HG02678 (cell line): Measurements from ENCODE around the gene PRR20G.

Source experiments
- ATAC-seq: cut with Tn5 transposase; IDR thresholded peaks from one replicate; pipeline ENCODE4 v1.9.1; 2021; ENCODE audit warnings: mild to moderate bottlenecking, moderate library complexity; ENCODE audit not compliant: unreplicated experiment

Gene PRR20G

DNA sequence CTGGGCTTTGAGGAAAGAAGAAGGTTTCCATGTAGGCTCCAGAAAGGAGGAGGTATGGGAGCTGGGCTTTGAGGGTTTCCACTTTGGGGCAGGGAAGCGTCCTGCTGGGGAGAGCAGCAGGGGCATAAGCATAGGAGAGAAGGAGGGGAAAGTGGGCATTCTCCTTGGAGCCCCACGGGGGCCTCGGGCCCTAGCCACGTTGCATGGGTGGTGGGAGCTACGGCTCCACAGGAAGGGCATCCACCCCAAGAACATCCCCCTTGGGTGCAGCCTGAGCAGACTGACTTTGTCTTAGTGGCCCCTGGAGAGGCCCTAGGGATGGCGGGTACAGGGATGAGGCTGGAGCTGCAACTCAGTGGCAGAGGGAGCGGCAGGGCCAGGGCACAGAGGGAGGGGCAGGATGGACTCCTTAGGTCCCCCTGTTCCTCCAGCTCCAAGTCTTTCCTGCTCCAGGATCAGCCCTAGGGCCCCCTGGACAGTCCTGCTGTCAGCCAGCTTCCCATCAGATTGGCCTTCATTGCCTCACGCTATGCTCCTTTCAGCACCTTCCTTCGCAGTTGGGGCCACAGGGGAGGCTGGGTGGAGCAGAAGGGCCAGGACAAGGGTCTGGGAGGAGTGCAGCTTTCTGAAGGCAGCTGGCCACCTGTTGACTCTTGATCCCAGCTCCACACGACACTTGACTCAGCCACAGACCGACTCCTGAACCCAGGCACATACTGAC, 22.9 kb downstream of the PRR20G start:
- no peak for ATAC-seq

DNA sequence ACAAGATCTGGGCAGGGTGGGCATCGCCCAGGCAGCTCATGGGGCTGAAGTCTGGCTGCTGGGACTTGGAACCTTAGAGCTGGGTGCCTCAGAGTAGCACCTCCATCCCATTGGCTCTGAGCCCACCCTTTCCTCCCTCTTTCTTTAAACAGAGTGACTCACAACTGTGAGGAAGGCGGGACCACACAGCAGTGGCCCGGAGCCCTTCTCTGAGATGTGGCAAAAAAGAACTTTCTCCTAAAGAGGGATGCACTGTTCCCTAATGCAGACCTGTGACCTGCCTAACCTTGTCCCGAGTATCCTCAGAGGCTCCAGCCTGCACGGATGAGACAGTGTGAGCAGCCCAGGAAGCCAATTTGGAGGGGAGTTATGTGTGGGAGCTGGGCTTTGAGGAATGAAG, 23.6 kb downstream of the PRR20G start:
- no peak for ATAC-seq

DNA sequence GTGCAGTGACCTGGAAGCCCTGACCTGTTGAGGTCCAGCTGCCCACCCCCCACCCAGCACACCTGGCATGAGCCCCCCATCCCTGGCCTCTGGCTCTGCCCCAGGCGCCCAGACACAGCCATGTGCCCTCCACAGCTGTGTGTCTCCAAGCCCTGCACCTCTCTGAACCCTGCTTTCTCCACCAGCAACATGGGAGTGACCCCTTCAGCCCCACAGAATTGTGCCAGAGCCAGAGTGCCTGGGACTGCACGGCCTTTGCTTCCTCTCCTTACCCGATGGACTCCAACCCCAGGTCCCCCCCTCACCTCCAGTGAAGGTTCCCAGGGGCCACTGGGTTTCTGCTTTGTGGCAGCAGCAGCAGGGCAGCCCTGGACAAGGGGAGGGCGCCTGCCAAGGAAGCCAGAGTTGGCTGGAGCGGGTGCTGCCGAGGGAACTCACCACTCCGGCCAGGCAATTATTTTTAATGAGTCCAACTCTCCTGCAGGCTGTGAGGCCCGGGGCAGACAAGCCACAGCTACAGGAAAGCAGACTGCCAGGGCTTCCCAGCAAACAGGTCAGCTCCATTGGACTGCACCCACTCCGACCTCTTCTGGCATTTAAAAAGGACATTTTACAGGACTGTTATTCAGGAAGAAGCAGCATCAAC, 24.1 kb downstream of the PRR20G start:
- no peak for ATAC-seq

DNA sequence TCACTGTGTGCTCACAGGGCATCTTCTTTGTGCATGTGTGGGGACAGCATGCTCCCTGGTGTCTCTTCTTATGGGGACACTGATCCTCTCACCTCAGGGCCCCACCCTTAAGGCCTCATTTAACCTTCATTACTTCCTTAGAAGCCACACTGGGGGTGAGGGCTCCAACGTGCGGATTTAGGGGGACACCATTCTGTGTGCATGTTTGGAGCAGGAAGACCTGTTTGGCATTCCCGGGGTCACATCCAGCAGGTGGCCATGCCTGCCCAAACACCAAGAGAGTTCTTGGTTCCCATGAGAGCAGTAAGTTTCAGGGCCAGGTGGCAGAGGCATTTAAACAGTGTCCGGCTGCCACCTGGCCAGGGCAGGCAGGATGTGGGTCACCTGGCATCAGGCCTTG, 24.8 kb downstream of the PRR20G start:
- ATAC-seq: no peak

DNA sequence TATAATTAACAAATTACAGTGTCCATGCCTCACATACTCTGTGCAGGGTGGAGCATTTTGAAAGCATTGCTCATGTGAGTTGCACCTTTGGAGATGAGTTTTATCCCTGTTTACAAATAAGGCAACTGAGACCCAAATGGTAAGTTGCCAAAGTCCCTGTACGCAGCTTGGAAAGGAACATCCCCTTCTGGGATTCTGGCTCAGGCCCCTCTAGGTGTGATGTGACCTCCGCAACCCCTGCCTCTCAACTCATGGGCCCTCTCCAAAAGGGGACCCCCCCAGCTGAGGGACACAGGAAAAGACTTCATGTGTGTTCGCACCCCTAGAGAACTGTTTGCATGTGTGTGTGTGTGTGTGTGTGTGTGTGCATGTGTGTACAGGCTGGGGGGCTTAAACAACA, 25.3 kb downstream of the PRR20G start:
- ATAC-seq: no peak

DNA sequence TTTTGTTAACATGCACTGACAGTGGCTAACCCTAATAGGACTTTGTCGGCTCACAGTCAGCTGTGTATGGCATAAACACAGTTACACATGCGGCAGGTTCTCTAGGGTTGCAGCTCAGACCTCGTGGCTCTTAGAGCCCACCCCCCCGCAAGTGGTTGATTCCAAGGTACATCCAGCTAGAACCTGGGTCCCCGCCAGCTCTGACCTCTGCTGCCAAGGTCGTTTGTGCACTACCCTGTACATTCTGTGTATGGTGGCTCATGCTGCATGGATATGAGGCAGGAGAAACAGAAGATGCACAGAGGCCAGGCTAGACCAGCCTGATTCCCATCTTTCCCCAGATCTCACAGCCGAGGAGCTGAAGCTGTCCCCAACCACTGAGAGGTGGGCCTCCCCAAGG, 25.9 kb downstream of the PRR20G start:
- ATAC-seq: no peak

DNA sequence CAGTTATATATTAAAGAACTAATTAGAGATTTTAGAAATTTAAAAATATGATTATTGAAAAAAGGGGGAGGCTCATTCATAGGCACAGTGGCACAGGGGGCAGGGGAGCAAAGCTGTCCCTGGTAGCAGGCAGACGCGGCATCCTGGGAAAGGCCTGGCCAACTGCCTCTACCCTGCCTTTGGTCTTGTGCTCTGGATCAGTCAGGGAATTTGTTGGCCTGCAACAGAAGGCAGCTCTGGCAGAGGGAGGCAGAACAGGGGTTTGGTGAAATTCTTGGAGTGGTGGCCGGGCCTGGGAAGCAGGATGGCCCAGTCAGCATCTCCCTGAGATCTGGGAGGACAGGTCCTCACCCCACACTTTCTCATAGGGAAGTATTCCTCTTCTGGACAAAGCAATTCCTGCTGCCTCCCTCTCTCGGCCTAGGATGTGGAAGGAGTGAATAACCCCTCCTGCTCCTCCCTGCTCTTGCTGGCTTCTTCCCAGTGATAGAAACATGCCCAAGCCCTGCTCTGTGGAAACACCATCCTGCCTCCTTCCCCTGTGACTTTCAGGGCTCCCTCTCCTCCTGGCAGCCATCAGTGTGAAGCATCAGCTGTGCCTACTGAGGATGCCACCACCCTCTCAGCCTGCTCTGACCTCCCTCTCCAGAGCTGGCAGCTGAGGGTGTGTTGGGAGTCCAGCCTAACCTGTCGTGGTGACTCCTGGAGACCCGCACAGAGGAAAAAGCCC, 26.9 kb downstream of the PRR20G start:
- no peak for ATAC-seq

DNA sequence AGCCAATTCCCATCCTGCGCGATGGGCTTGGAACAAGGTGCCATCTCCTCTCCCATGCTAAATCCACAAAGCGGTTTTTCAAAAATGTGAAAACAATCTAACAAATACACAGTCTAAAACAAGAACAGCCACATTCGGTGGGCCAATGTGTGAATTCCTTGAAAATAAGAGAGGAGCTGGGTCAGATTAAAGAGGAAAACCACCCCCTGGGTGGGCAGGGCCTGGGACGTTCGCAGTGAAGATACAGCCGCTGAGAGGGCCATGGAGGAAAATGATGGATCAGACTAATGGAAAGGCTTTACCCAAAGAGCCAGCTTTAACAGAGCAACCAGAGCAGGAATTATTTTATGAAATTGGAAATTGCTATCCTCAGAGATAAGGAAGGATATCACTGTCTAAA, 27.4 kb downstream of the PRR20G start:
- ATAC-seq: no peak

DNA sequence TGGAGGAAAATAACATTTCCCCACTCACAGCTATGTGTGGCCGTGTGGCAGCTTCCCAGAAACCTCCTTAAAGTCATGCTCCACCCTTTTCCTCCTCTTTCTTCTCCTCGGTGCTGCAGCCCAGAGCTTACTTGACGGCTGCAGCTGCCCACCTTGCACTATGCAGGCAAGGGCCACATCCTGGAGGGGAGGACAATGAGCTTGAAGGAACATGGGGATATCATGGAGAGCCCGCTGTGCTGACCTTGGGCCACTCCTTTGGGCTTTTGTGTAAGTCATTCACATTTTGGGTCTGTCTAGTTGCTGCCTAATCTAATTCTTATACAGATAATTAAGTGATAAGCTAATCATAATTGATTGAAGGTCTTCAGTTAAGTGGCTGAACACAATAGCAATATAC, 28.0 kb downstream of the PRR20G start:
- no peak for ATAC-seq

DNA sequence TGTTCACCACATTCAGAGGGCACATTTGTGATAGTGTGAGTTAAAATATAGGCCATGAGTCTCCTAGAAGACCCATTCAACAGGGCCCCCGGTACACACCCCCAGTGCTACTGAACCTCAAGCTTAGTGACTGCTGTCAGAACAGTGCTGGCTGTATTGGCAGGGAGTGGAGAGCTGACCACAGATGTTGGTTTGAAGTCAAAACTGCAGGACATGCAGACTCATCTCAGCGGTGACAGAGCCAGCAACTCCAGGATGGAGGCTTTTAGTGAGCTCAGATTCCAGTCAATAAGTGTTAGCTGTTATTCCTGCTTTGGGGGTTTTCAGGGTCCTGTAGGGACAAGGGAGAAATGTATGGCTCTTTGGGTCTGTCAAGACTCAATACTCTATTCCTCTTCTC, 29.1 kb downstream of the PRR20G start:
- ATAC-seq: no peak

DNA sequence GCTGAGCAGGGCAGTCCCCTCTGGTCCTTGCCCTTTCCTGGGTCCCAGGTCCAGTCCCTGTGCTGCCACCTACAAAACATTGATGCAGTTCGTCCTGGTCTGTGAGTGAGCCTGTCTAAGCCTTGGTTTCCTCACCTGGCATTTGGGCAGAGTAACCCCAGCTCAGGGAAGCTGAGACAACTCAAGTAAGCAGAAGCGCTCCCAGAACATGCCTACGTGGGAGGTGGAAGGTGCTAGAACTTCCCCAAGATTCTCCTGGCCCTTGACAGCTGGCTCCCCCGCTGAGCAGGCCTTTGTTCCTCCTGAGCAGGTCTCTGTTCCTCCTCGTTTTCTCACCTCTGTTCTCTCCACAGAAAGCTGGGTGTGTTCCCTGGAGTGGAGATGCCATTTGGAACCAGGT, 30.5 kb downstream of the PRR20G start:
- ATAC-seq: no peak

DNA sequence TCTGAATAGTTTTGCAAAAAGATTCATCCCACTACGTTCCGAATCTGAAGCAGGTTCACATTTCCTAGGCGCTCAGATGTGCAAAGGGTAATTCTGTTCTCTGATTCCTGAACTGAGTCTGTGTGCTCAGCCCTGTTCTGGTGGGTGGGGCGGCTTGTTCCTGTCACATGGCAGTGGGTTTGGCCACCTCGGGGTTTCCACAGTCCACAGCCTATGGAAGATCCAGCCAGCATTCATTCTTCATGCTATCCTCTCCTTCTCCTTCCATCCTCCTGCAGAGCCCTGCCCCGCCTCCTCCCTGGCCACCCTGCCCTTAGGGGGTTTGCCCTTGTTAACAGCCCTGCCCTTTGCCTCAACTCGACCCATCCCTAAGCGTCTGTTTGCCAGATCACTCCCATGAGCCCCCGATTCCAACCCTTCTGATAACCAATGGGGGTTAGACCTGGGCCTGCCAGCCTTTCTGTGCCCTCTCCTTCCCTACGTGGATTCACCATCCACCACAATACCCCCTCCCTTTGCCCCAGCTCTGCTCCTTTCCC, 31.0 kb downstream of the PRR20G start:
- ATAC-seq: no peak

DNA sequence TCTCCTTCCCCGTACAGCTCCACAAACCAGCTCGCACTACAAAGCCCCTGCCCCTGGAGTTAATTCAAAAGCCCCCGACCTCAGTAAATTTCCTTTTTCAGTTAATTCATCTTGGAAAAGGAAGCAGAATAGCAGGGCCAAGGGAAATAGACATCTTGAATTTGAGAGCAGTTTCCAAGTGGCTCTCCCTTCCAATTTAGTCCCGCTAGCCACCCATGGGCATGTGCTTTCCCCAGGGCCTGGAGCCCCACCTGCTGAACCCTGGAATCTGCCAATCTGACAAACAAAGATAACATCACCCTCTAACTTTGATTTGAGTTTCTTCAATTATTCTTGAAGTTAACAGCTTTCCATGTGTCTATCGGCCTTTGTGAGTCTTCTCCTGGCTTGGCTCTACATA, 31.7 kb downstream of the PRR20G start:
- no peak for ATAC-seq

DNA sequence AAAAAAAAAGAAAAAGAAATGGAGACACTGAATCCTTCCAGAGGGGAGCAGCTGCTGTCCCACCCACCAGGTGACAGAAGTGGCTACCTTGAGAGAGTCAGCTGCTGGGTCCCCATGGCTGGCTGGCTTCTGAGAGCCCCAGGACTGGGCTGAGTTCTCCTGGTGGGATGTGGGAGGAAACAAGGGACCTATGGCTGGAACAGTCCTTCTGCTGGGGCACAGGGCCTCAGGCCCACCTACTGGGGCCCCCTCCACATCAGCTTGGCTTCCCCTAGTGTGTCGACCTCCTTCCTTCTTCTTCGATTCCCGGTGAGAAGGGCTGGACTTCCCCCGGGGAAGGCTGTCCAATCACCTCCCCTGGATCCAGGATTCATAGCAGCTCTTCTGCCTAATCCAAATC, 32.3 kb downstream of the PRR20G start:
- no peak for ATAC-seq

DNA sequence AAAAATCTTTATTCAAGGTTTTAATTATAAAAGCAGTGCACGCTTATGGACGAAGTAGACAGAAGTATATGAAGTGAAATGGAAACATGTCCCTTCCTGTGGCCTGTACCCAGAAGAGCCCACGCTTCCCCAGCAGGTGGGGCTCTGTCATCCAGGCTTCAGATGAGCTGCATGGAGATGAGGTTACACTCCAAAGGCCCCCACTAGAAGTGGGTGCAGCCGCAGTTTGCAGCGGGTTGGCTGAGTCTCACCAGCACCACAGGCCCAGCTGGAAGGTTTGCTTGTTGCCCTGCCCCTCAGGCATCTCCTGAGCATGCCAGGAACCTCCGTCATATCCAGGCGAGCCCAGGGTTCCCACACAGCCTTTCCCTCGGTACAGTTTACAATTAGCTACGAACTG, 33.1 kb downstream of the PRR20G start:
- no peak for ATAC-seq

DNA sequence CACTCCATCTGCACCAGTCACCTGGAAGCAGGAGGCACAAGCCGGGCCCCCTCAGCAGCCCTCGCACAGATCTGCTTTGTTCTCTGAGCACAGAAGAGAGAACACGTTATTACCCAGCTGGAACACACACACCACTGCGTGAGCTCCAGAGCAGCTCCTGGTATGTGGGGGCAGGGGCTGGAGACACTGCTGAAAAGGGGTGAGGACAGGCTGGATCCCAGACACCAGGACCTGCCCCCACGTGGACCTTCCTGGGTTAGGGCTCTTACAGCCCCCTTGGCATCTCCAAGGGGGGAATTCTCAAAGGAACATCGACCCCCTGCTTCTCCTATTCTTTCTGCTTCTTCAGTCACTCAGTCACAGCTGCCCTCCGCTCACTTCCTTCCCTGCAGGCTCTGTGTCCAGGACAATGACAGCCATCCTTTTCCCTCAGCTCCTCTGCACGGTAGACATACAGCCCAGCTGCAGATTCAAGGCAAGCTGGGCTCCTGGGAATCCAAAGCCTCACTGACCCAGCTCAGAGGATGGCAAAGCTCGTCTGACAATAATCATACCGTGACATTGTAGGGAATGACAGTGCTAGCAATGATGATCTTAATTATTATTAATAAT, 33.7 kb downstream of the PRR20G start:
- ATAC-seq: no peak

DNA sequence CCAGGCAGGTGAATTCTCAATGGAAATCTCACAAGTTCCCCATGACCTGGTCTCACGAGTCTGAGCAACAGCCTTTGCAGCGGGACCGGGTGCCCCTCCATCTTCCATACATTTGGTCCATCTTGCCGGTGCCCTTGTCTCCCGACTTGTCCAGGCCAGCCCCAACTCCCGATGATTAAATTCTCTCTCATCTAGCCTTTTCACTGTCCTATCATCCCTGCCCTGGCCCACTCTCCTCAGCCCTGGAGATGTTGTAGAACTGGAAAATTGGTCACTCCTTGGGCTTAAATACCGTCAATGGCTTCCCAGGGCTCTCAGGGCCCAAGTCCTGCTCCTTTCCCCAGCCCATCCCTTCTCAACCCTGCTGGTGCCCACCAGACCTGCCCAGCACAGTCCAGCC, 34.4 kb downstream of the PRR20G start:
- no peak for ATAC-seq

DNA sequence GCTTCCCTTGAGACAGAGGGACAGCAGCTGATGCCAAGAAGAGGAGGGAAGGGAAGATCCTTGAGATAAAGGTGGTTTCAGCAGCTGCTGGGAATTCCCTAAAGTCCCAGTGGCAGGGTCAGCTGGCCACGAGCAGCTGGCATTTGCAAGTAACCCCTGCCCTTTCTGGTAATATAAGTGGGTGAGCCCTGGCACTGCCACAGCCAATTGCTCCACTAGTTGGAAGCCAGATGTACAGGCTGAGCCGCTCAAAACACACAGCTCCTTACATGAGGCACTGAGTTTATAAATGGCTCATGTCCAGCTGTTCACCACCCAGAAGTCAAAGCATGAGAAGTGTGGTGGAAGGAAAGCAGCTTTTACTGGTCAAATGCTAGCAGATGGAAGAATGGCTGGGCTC, 35.4 kb downstream of the PRR20G start:
- no peak for ATAC-seq

DNA sequence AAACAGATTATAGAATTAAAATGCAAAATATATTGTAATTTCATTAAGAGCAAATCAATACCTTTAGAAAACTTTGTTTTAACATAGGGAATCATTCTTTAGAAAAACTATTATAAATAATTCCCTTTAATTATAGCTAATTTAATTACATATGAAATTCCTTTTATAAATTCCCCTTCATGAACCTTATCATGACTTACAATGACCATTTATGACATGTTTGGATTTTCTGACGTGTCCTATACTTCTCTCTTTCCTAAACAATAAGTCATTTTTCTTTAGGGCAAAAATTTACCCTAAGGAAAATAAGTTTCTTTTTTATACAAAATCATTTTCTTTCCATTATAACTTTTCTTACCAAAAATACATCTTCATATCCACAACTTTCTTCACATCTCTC, 37.8 kb downstream of the PRR20G start:
- no peak for ATAC-seq

DNA sequence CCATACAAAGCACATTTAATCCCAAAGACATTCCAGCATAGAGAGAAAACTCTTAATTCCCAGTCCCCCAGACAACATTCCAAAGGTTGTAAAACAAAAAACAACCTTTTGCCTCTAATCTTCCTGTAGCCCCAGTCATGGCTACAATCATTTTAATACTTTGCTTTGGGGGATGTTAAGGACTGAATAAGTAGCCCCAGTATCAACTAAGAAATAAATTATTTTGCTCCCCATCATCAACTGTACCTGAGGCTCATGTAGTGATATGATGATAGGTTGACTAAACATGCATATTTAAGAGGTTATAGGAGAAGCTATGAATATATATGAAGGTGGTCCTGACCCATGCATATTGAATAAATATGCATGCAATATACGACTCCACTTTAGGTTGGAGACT, 40.6 kb downstream of the PRR20G start:
- ATAC-seq: no peak

DNA sequence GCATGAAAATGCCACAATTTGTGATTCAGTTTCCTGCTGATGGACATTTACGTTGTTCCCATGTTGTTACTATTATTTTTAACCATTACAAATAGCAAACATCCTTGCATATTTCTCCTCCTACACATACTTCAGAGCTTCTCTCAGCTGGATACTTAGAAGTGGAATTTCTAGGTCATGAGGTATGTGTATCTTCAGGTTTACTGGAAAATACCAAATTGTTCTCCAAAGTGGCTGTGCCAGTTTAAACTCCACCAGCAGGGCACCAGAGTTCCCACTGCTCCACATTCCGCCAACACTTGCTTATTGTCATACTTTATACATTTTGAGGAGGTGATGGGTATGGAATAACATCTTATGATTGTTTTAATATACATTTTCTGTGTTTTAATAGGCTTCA, 49.2 kb downstream of the PRR20G start:
- no peak for ATAC-seq

DNA sequence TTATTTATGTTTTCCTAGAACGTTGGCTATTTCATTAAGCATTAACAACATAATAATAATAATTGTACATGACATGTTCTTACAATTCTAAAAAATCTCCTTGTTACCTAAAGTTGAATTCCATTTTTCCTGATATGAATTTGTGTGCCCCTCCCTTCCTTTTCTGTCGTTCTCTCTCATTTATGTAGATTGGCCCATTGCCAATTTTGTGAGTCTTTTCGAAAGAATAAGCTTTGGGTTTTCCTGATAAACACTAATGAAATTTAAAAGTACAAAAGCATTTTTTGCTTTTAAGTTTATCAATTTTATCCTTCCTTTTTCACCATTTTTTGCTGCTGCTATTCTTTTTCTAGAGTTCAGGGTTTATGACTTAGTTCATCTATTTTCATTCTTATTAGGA, 50.0 kb downstream of the PRR20G start:
- no peak for ATAC-seq
